ENCODE data around the gene CD74. TPM values are rescaled to one million over a fixed set of nuclear protein-coding genes. Genes with fewer than 3 reads are reported as not detected.
A peak's percentile ranks its signal among the peaks of the same experiment; 100 is the strongest.

Gene CD74
- total and polyA plus RNA-seq, 10 of the 15 experiments (the other 5 are each of a cell fraction or from before 2014, with no cell fraction given) = 1,387 to 11,063 (median 3,922) TPM

DNA sequence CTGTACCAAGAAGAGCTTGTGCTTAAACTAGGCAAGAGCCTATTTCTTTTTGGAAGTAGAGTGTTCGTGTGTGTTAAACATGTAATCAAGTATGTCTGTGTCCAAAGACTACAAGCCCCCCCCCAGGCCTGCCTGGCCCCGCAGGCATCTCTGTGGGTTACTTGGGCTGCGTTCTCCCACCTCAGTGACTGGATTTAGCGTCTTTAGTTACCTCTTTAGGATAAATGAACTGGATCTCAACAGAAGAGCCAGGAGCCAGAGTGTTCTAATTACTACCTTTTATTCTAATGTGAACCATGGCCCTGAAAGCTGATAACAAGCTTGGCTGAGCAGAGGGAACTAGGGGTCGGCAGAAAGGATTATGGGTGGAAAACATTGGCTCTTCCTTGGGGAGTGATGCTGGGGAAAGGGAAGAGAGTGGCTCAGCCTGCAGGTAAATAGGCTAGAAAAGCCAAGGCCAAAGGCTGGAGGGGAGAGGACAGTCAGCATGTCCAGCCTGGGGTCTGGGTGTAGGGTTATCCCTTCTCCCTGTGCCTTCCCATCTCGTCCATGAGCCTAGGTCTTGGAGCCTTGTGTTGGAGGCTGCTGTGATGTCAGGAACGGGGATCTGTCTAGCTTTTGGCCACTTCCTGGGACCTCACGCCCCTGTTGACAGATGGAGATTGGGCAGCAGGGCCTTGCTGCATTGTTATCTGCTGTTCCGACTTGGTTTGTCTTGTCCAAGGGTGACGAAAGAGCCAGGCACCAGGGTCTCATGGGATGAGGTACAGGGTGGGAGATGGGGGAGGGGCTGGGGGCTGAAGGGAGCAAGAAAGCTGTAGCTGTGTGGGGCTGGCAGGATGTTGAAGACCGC lies 11.1 kb downstream of the CD74 start (continued):
- TF ChIP-seq BACH1 (IDR thresholded peaks at IDR 0.05; ENCODE audit: borderline replicate concordance) (0 out of 2 replicates have a peak, but pooled peaks have one; percentile 57), NRF1 (conservative IDR thresholded peaks at IDR 0.05; ENCODE audit: low read depth, low read length) (no peak), FOXM1 (IDR thresholded peaks at IDR 0.05; ENCODE audit: low read depth, low read length) (no peak), BCL11A (IDR thresholded peaks at IDR 0.05; ENCODE audit: low read depth, low read length) (no peak), SMAD1 (IDR thresholded peaks at IDR 0.05; ENCODE audit: low read depth, partially characterized antibody) (peak; percentile 60), NFXL1 (IDR thresholded peaks at IDR 0.05; ENCODE audit: borderline replicate concordance) (no peak), IKZF1 (conservative IDR thresholded peaks at IDR 0.05) (0 out of 2 replicates have a peak, but pooled peaks have one; percentile 22), PAX5 (IDR thresholded peaks at IDR 0.05; ENCODE audit: borderline replicate concordance, low read depth, low read length) (no peak; the same call in 1 of the 2 replicates), SMAD5 (IDR thresholded peaks at IDR 0.05; ENCODE audit: low read depth) (peak; percentile 76), IKZF2 (IDR thresholded peaks at IDR 0.05) (no peak), HDAC6 (IDR thresholded peaks at IDR 0.05; ENCODE audit: unreplicated experiment) (peak; percentile 19), SPI1 (IDR thresholded peaks at IDR 0.05; ENCODE audit: borderline replicate concordance, insufficient read depth, low read depth, low read length) (no peak), ATF7 (IDR thresholded peaks at IDR 0.05; ENCODE audit: low read depth) (no peak), RAD21 (IDR thresholded peaks at IDR 0.05; ENCODE audit: insufficient read depth, low read depth, low read length) (no peak), PAX8 (IDR thresholded peaks at IDR 0.05) (no peak), CBX5 (IDR thresholded peaks at IDR 0.05; ENCODE audit: low read depth) (no peak)
- TF ChIP-seq, protein P1, sequence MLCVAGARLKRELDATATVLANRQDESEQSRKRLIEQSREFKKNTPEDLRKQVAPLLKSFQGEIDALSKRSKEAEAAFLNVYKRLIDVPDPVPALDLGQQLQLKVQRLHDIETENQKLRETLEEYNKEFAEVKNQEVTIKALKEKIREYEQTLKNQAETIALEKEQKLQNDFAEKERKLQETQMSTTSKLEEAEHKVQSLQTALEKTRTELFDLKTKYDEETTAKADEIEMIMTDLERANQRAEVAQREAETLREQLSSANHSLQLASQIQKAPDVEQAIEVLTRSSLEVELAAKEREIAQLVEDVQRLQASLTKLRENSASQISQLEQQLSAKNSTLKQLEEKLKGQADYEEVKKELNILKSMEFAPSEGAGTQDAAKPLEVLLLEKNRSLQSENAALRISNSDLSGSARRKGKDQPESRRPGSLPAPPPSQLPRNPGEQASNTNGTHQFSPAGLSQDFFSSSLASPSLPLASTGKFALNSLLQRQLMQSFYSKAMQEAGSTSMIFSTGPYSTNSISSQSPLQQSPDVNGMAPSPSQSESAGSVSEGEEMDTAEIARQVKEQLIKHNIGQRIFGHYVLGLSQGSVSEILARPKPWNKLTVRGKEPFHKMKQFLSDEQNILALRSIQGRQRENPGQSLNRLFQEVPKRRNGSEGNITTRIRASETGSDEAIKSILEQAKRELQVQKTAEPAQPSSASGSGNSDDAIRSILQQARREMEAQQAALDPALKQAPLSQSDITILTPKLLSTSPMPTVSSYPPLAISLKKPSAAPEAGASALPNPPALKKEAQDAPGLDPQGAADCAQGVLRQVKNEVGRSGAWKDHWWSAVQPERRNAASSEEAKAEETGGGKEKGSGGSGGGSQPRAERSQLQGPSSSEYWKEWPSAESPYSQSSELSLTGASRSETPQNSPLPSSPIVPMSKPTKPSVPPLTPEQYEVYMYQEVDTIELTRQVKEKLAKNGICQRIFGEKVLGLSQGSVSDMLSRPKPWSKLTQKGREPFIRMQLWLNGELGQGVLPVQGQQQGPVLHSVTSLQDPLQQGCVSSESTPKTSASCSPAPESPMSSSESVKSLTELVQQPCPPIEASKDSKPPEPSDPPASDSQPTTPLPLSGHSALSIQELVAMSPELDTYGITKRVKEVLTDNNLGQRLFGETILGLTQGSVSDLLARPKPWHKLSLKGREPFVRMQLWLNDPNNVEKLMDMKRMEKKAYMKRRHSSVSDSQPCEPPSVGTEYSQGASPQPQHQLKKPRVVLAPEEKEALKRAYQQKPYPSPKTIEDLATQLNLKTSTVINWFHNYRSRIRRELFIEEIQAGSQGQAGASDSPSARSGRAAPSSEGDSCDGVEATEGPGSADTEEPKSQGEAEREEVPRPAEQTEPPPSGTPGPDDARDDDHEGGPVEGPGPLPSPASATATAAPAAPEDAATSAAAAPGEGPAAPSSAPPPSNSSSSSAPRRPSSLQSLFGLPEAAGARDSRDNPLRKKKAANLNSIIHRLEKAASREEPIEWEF (IDR thresholded peaks at IDR 0.05; ENCODE audit: insufficient replicate concordance, low read depth, low read length) = no peak
- TF ChIP-seq, protein P2, sequence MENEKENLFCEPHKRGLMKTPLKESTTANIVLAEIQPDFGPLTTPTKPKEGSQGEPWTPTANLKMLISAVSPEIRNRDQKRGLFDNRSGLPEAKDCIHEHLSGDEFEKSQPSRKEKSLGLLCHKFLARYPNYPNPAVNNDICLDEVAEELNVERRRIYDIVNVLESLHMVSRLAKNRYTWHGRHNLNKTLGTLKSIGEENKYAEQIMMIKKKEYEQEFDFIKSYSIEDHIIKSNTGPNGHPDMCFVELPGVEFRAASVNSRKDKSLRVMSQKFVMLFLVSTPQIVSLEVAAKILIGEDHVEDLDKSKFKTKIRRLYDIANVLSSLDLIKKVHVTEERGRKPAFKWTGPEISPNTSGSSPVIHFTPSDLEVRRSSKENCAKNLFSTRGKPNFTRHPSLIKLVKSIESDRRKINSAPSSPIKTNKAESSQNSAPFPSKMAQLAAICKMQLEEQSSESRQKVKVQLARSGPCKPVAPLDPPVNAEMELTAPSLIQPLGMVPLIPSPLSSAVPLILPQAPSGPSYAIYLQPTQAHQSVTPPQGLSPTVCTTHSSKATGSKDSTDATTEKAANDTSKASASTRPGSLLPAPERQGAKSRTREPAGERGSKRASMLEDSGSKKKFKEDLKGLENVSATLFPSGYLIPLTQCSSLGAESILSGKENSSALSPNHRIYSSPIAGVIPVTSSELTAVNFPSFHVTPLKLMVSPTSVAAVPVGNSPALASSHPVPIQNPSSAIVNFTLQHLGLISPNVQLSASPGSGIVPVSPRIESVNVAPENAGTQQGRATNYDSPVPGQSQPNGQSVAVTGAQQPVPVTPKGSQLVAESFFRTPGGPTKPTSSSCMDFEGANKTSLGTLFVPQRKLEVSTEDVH (IDR thresholded peaks at IDR 0.05; ENCODE audit: low read depth, partially characterized antibody) = peak; percentile 70
- TF ChIP-seq, protein P3, sequence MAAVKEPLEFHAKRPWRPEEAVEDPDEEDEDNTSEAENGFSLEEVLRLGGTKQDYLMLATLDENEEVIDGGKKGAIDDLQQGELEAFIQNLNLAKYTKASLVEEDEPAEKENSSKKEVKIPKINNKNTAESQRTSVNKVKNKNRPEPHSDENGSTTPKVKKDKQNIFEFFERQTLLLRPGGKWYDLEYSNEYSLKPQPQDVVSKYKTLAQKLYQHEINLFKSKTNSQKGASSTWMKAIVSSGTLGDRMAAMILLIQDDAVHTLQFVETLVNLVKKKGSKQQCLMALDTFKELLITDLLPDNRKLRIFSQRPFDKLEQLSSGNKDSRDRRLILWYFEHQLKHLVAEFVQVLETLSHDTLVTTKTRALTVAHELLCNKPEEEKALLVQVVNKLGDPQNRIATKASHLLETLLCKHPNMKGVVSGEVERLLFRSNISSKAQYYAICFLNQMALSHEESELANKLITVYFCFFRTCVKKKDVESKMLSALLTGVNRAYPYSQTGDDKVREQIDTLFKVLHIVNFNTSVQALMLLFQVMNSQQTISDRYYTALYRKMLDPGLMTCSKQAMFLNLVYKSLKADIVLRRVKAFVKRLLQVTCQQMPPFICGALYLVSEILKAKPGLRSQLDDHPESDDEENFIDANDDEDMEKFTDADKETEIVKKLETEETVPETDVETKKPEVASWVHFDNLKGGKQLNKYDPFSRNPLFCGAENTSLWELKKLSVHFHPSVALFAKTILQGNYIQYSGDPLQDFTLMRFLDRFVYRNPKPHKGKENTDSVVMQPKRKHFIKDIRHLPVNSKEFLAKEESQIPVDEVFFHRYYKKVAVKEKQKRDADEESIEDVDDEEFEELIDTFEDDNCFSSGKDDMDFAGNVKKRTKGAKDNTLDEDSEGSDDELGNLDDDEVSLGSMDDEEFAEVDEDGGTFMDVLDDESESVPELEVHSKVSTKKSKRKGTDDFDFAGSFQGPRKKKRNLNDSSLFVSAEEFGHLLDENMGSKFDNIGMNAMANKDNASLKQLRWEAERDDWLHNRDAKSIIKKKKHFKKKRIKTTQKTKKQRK (IDR thresholded peaks at IDR 0.05; ENCODE audit: low read depth, low read length) = no peak

Measured in GM12878 (cell line).